HEK293 (cell line): ENCODE results near the gene STAT5B.

ENCODE experiments used
- CTCF ChIA-PET: fragments of 350-600 bp; formaldehyde crosslinking; extraction: SDS; loops from one replicate; lab custom pipeline; 2021; ENCODE audit warnings: antibody characterized with exemption; lab: Yijun Ruan, JAX
- POLR2A ChIA-PET: fragments of 300-600 bp; formaldehyde crosslinking; extraction: SDS; loops from one replicate; lab custom pipeline; 2020; ENCODE audit warnings: antibody characterized with exemption, inconsistent platforms; lab: Yijun Ruan, JAX
- H3K27ac ChIP-seq: fragments of 200-500 bp; sonication (Bioruptor generic); 2 replicates; pipeline ENCODE4 v1.5.1; 2014; ENCODE audit warnings: low read depth, low read length, control low read depth, inconsistent platforms; ENCODE audit errors: extremely low read depth
- H3K36me3 ChIP-seq, 2 experiments: fragments of 200-500 bp in 1 of 2; sonication (Bioruptor generic) in 1 of 2; 1 replicate in 1 of 2; 2 replicates in 1 of 2; pipeline ENCODE4 v1.5.1; 2014 to 2017; ENCODE audit warnings: inconsistent platforms in 2 of 2, low read length in 2 of 2; ENCODE audit not compliant: control insufficient read depth in 2 of 2, insufficient read depth in 1 of 2
- H3K4me1 ChIP-seq: fragments of 200-500 bp; sonication (Bioruptor generic); 2 replicates; pipeline ENCODE4 v1.5.1; 2014; ENCODE audit warnings: mild to moderate bottlenecking, low read length, inconsistent platforms; ENCODE audit not compliant: control insufficient read depth, insufficient read depth
- H3K4me3 ChIP-seq: 2 replicates; pipeline ENCODE4 v1.5.1; 2011; ENCODE audit warnings: low read depth, mild to moderate bottlenecking, control low read depth, low read length, moderate library complexity
- H3K9me3 ChIP-seq: fragments of 200-500 bp; sonication (Bioruptor generic); 2 replicates; pipeline ENCODE4 v1.5.1; 2014; ENCODE audit warnings: low read depth, low read length, inconsistent platforms; ENCODE audit not compliant: control insufficient read depth, insufficient read depth
- AEBP2 ChIP-seq: fragments of 450-650 bp; formaldehyde crosslinking; IDR thresholded peaks from 2 replicates; pipeline ENCODE4 v1.5.1; 2016; ENCODE audit warnings: missing biosample characterization, missing genetic modification characterization, borderline replicate concordance
- BCL6B ChIP-seq: fragments of 450-650 bp; formaldehyde crosslinking; IDR thresholded peaks from 2 replicates; pipeline ENCODE4 v1.5.1; 2017; ENCODE audit warnings: missing biosample characterization, missing genetic modification characterization
- CTCF ChIP-seq: fragments of 450-650 bp; formaldehyde crosslinking; IDR thresholded peaks from 2 replicates; pipeline ENCODE4 v1.5.1; 2016; ENCODE audit warnings: missing biosample characterization, missing genetic modification characterization
- GLIS1 ChIP-seq: fragments of 450-650 bp; formaldehyde crosslinking; IDR thresholded peaks from 2 replicates; pipeline ENCODE4 v1.5.1; 2016; ENCODE audit warnings: missing biosample characterization, missing genetic modification characterization
- KLF16 ChIP-seq: fragments of 450-650 bp; formaldehyde crosslinking; IDR thresholded peaks from 2 replicates; pipeline ENCODE4 v1.5.1; 2017; ENCODE audit warnings: missing biosample characterization, missing genetic modification characterization
- OVOL3 ChIP-seq: fragments of 450-650 bp; formaldehyde crosslinking; IDR thresholded peaks from 2 replicates; pipeline ENCODE4 v1.5.1; 2016; ENCODE audit warnings: missing biosample characterization, missing genetic modification characterization
- PRDM10 ChIP-seq: fragments of 450-650 bp; formaldehyde crosslinking; IDR thresholded peaks from 2 replicates; pipeline ENCODE4 v1.5.1; 2016; ENCODE audit warnings: missing biosample characterization, missing genetic modification characterization
- SCRT2 ChIP-seq: fragments of 450-650 bp; formaldehyde crosslinking; IDR thresholded peaks from 2 replicates; pipeline ENCODE4 v1.5.1; 2016; ENCODE audit warnings: missing biosample characterization, missing genetic modification characterization
- ZBTB26 ChIP-seq: fragments of 450-650 bp; formaldehyde crosslinking; optimal IDR thresholded peaks from 2 replicates; pipeline ENCODE3; 2016; ENCODE audit warnings: missing biosample characterization, mild to moderate bottlenecking, missing genetic modification characterization
- ZFHX2 ChIP-seq: fragments of 450-650 bp; formaldehyde crosslinking; conservative IDR thresholded peaks from 2 replicates; pipeline ENCODE4 v1.5.1; 2016; ENCODE audit warnings: missing biosample characterization, missing genetic modification characterization
- ZNF155 ChIP-seq: fragments of 450-650 bp; formaldehyde crosslinking; IDR thresholded peaks from 2 replicates; pipeline ENCODE4 v1.5.1; 2016; ENCODE audit warnings: missing biosample characterization, missing genetic modification characterization
- ZNF157 ChIP-seq: fragments of 450-650 bp; formaldehyde crosslinking; IDR thresholded peaks from 2 replicates; pipeline ENCODE4 v1.5.1; 2016; ENCODE audit warnings: missing biosample characterization, missing genetic modification characterization
- ZNF169 ChIP-seq: fragments of 450-650 bp; formaldehyde crosslinking; IDR thresholded peaks from 2 replicates; pipeline ENCODE4 v1.5.1; 2016; ENCODE audit warnings: missing biosample characterization, missing genetic modification characterization
- ZNF174 ChIP-seq: fragments of 450-650 bp; formaldehyde crosslinking; IDR thresholded peaks from 2 replicates; pipeline ENCODE4 v1.5.0; 2017; ENCODE audit warnings: missing biosample characterization, mild to moderate bottlenecking, missing genetic modification characterization
- ZNF239 ChIP-seq: fragments of 450-650 bp; formaldehyde crosslinking; IDR thresholded peaks from 2 replicates; pipeline ENCODE4 v1.5.1; 2016; ENCODE audit warnings: missing biosample characterization, missing genetic modification characterization
- ZNF26 ChIP-seq: fragments of 450-650 bp; formaldehyde crosslinking; IDR thresholded peaks from 2 replicates; pipeline ENCODE4 v1.5.1; 2016; ENCODE audit warnings: missing biosample characterization, missing genetic modification characterization
- ZNF266 ChIP-seq: fragments of 450-650 bp; formaldehyde crosslinking; IDR thresholded peaks from 2 replicates; pipeline ENCODE4 v1.5.1; 2016; ENCODE audit warnings: missing biosample characterization, missing genetic modification characterization, low read depth
- ZNF488 ChIP-seq: fragments of 450-650 bp; formaldehyde crosslinking; IDR thresholded peaks from 2 replicates; pipeline ENCODE4 v1.5.1; 2016; ENCODE audit warnings: missing biosample characterization, missing genetic modification characterization
- ZNF521 ChIP-seq: fragments of 450-650 bp; formaldehyde crosslinking; IDR thresholded peaks from 2 replicates; pipeline ENCODE4 v1.5.1; 2017; ENCODE audit warnings: missing biosample characterization, mild to moderate bottlenecking, missing genetic modification characterization
- ZNF654 ChIP-seq: fragments of 450-650 bp; formaldehyde crosslinking; IDR thresholded peaks from 2 replicates; pipeline ENCODE4 v1.5.1; 2016; ENCODE audit warnings: low read depth, missing biosample characterization, missing genetic modification characterization
- ZNF777 ChIP-seq: fragments of 450-650 bp; formaldehyde crosslinking; IDR thresholded peaks from 2 replicates; pipeline ENCODE4 v1.5.1; 2017; ENCODE audit warnings: missing biosample characterization, missing genetic modification characterization, borderline replicate concordance
- ZXDB ChIP-seq: fragments of 450-650 bp; formaldehyde crosslinking; IDR thresholded peaks from 2 replicates; pipeline ENCODE4 v1.5.1; 2016; ENCODE audit warnings: missing biosample characterization, missing genetic modification characterization

The STAT5B gene

GRCh38 chr17:42224651-42225050 is 51.5 kb downstream of the STAT5B start (continued):
- TF ChIP-seq CTCF (tag by site-specific recombination), result no peak
- TF ChIP-seq ZNF26, result no peak
- TF ChIP-seq OVOL3 (tag by site-specific recombination), result no peak
- TF ChIP-seq ZBTB26 (tag by site-specific recombination), result no peak
- no peak for TF ChIP-seq ZNF521

- H3K4me1 ChIP-seq, result no peaks in the 10 kb centered on the region; the same call in 1 of the 2 replicates
- H3K9me3 ChIP-seq, result no peaks in the 10 kb centered on the region
- ChIA-PET POLR2A (interaction anchor here (0.6 to 1.4 kb wide), 5 partner anchors 9 to 55 kb away, joined by 3 to 8 read pairs (median 4); partner anchors contain the start of gene STAT5B), CTCF (interaction anchor here (0.6 to 3.6 kb wide), 65 partner anchors 9 to 1721 kb away, joined by 3 to 27 read pairs (median 5); partner anchors contain the start of genes CAVIN1, GHDC, HCRT and NKIRAS2)
- H3K36me3 ChIP-seq, result peaks cover 18 to 38% of the 10 kb centered on the region in 2 experiments
- H3K4me3 ChIP-seq, result no peak overlapping the region
- H3K27ac ChIP-seq, result no peak overlapping the region
- TF ChIP-seq GLIS1 (tag by site-specific recombination) (no peak; the same call in 1 of the 2 replicates), ZNF155 (tag by site-specific recombination) (0 out of 2 replicates have a peak, but pooled peaks have one; percentile 67), AEBP2 (no peak), ZNF266 (tag by site-specific recombination) (peak; percentile 56; the same call in 1 of the 2 replicates), ZNF654 (tag by site-specific recombination) (peak; percentile 65), ZNF169 (tag by site-specific recombination) (0 out of 2 replicates have a peak, but pooled peaks have one; percentile 41), KLF16 (tag by site-specific recombination) (0 out of 2 replicates have a peak, but pooled peaks have one; percentile 11), ZNF777 (tag by site-specific recombination) (peak; percentile 36; the same call in 1 of the 2 replicates), ZXDB (tag by site-specific recombination) (no peak), ZNF157 (tag by site-specific recombination) (peak; percentile 52), BCL6B (tag by site-specific recombination) (peak; percentile 43; the same call in 1 of the 2 replicates), ZFHX2 (no peak), ZNF239 (tag by site-specific recombination) (peak; percentile 69; the same call in 1 of the 2 replicates), ZNF488 (tag by site-specific recombination) (0 out of 2 replicates have a peak, but pooled peaks have one; percentile 75), ZNF174 (tag by site-specific recombination) (no peak), PRDM10 (tag by site-specific recombination) (no peak), SCRT2 (tag by site-specific recombination) (no peak)
These were observed 54.1 kb downstream of the STAT5B start for GRCh38 chr17:42221886-42222745.
